Esophagus squamous epithelium (tissue), 5 donors: ENCODE results near the gene LEUTX. TPM values are rescaled to one million over a fixed set of nuclear protein-coding genes. Genes with fewer than 3 reads are reported as not detected.

Source experiments
- DNase-seq: peaks from one replicate; lab custom pipeline; 2025; lab: John Stamatoyannopoulos, UW
- H3K27ac ChIP-seq, 4 donors: fragments of 200-600 bp; sonication (generic); one replicate each; pipeline ENCODE4 v1.5.1; 2016 to 2019; ENCODE audit warnings: mild to moderate bottlenecking in 1 of 4
- H3K27me3 ChIP-seq, 4 donors: fragments of 200-600 bp; sonication (generic); 1 replicate in 3 of 4; 2 replicates in 1 of 4; pipeline versions ENCODE4 v1.5.1 to v1.6.0; 2017 to 2021; ENCODE audit warnings: antibody characterized with exemption in 1 of 4
- H3K36me3 ChIP-seq, 3 donors: fragments of 200-600 bp; sonication (generic); one replicate each; pipeline ENCODE4 v1.5.1; 2016 to 2019
- H3K4me1 ChIP-seq, 3 donors: fragments of 200-600 bp; sonication (generic); one replicate each; pipeline ENCODE4 v1.5.1; 2017 to 2019
- H3K4me3 ChIP-seq, 4 donors: fragments of 200-600 bp; sonication (generic); 1 replicate in 3 of 4; 2 replicates in 1 of 4; pipeline ENCODE4 v1.5.1; 2016 to 2019; ENCODE audit warnings: mild to moderate bottlenecking in 2 of 4, moderate library complexity in 1 of 4
- H3K9me3 ChIP-seq, 3 donors: fragments of 200-600 bp; sonication (generic); one replicate each; pipeline ENCODE4 v1.5.1; 2016 to 2019
- CTCF ChIP-seq, 6 experiments: fragments of 450-650 bp in 4 of 6; fragments of 200-600 bp in 2 of 6; sonication (generic) in 2 of 6; IDR thresholded peaks; one replicate each; pipeline ENCODE4 v1.5.1; 2016 to 2019; ENCODE audit warnings: antibody characterized with exemption in 6 of 6, mild to moderate bottlenecking in 4 of 6, moderate library complexity in 4 of 6
- POLR2A ChIP-seq, 4 donors: fragments of 450-650 bp; IDR thresholded peaks; one replicate each; pipeline ENCODE4 v1.6.1; 2017; ENCODE audit warnings: antibody characterized with exemption in 4 of 4, mild to moderate bottlenecking in 4 of 4, moderate library complexity in 3 of 4
- WGBS, 2 donors: methylation state at CpG; one replicate each; pipeline ENCODE4 v1.1.5; 2018; 5-methylcytosine and 5-hydroxymethylcytosine counted together
- intact Hi-C: fragments of 100-400 bp; cut with DNase I; formaldehyde crosslinking; loops from one replicate; pipeline ENCODE4 v1.15.0; 2022
- total RNA-seq, 4 donors: library from RNA; depleted of rRNA; stranded (reverse); fragments of >200 nt; gene quantifications; one replicate each; pipeline ENCODE4 v1.1.0, GENCODE V29; 2016
- donor health status: DM: yes; HTN: yes; CAD: no.

The LEUTX gene, protein sequence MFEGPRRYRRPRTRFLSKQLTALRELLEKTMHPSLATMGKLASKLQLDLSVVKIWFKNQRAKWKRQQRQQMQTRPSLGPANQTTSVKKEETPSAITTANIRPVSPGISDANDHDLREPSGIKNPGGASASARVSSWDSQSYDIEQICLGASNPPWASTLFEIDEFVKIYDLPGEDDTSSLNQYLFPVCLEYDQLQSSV
- not detected for total RNA-seq

- DNase-seq, result no peak
- Histone ChIP-seq H3K27ac (no peak within 1 kb of the TSS), H3K9me3 (no peaks in the 10 kb centered on the region), H3K36me3 (no peaks in the 10 kb centered on the region), H3K27me3 (peaks cover 0 to 22% (median 0%) of the 10 kb centered on the region in 4 donors), H3K4me3 (no peak within 1 kb of the TSS), H3K4me1 (no peaks in the 10 kb centered on the region)
- intact Hi-C loops, result no loop called here
- 58 to 70% methylated on average over 4 of the region's 4 CpGs for WGBS, 2 donors
- no peak for TF ChIP-seq CTCF (IDR thresholded peaks at IDR 0.05)
Observed at GRCh38 chr19:39778763-39779162, at the start of gene LEUTX. Gene LEUTX (plus strand): TSS chr19:39778854. CDS start chr19:39778921, 67 bp downstream.

DNA sequence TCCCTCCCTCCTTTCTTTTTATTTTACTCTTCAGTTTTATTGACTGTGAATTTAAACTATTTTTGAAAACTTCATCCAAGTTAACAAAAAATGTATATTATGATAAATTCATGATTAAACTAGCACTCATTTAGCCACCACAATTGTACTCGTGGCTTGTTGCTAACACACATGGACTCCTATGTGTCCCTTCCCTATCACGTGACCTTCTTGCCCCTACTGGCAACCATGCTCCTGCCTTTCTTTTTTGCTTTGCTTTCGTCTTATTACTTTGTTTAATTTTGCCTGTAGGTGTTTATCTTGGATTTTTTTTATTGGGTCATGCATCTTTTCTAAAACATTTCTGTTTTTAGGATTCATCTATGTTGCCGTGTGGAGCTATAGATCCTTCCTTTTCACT lies 49.1 kb upstream of the LEUTX start:
- no peak for DNase-seq
- no peaks in the 10 kb centered on the region for H3K4me1 ChIP-seq
- no peak overlapping the region for H3K4me3 ChIP-seq
- H3K27me3 ChIP-seq, result peaks cover 0 to 6% (median 0%) of the 10 kb centered on the region in 4 donors
- 42 to 57% methylated on average over 4 of the region's 4 CpGs for WGBS, 2 donors
- intact Hi-C loops, result no loop called here
- H3K36me3 ChIP-seq, result no peaks in the 10 kb centered on the region
- TF ChIP-seq POLR2A (IDR thresholded peaks at IDR 0.05), result no peak
- TF ChIP-seq CTCF (IDR thresholded peaks at IDR 0.05), result no peak
- H3K27ac ChIP-seq, result no peak overlapping the region
- H3K9me3 ChIP-seq, result no peaks in the 10 kb centered on the region

DNA sequence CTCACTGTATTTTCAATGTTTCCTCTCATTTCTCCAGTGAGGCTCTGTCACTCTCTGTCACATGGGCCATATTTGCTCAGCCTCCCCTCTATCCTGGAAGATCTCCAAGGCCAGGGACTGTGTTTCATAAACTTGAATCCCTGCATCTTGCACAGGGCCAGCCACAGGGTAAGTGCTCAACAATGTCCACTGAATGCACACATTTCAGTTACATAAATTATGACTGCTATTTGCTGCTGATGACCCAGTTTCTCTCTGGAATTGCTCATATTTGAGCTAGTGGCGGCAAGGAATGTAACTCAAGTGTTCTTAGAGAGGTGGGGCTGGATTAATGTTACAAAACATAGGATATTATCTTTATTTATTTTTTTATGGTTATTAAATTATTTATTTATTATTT lies 47.0 kb upstream of the LEUTX start:
- H3K4me3 ChIP-seq, result no peak overlapping the region
- peaks cover 0 to 6% (median 0%) of the 10 kb centered on the region in 4 donors for H3K27me3 ChIP-seq
- 60 to 71% methylated on average over 1 of the region's 1 CpG for WGBS, 2 donors
- no peaks in the 10 kb centered on the region for H3K9me3 ChIP-seq
- no peak for DNase-seq
- H3K36me3 ChIP-seq, result no peaks in the 10 kb centered on the region
- TF ChIP-seq CTCF (IDR thresholded peaks at IDR 0.05), result no peak
- no peak for TF ChIP-seq POLR2A (IDR thresholded peaks at IDR 0.05)
- intact Hi-C loops, result no loop called here
- no peak overlapping the region for H3K27ac ChIP-seq
- no peaks in the 10 kb centered on the region for H3K4me1 ChIP-seq

DNA sequence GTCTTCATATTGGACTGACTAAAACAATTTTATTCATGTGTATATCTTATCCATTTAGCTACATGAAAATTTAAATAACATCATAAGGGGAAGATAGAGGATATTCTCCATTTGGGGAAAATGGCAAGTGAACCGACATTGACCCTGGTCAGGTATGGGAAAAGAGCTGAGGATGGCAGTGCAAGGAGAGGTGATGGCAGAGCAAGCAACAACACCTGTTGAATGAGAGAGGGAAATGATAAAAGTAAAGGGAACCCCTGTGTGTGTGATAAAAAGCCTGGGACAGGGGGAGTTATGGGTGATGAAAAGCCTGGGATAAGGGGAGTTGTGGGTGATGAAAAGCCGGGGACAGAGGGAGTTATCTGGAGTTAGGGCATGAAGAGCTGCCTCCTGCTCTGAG lies 44.8 kb upstream of the LEUTX start:
- Histone ChIP-seq H3K9me3 (no peaks in the 10 kb centered on the region), H3K27ac (no peak overlapping the region), H3K36me3 (no peaks in the 10 kb centered on the region), H3K4me1 (no peaks in the 10 kb centered on the region), H3K27me3 (peaks cover 0 to 12% (median 0%) of the 10 kb centered on the region in 4 donors), H3K4me3 (no peak overlapping the region)
- WGBS, 2 donors, result 73 to 87% methylated on average over 2 of the region's 2 CpGs
- DNase-seq, result no peak
- TF ChIP-seq POLR2A (IDR thresholded peaks at IDR 0.05) (no peak), CTCF (IDR thresholded peaks at IDR 0.05) (no peak)
- intact Hi-C loops, result no loop called here

- H3K27ac ChIP-seq, result no peak overlapping the region
- no peaks in the 10 kb centered on the region for H3K36me3 ChIP-seq
- no peaks in the 10 kb centered on the region for H3K9me3 ChIP-seq
- intact Hi-C loops, result no loop called here
- 51 to 55% methylated on average over 3 of the region's 3 CpGs for WGBS, 2 donors
- no peak for TF ChIP-seq POLR2A (IDR thresholded peaks at IDR 0.05)
- TF ChIP-seq CTCF (IDR thresholded peaks at IDR 0.05), result no peak
- peaks cover 0 to 15% (median 0%) of the 10 kb centered on the region in 4 donors for H3K27me3 ChIP-seq
- no peak for DNase-seq
- H3K4me3 ChIP-seq, result no peak overlapping the region
- no peaks in the 10 kb centered on the region for H3K4me1 ChIP-seq
Observed at GRCh38 chr19:39735688-39736087, 43.0 kb upstream of the LEUTX start.
